Omental fat pad (tissue), 4 donors: Measurements from ENCODE around the gene DIP2C. TPM values are rescaled to one million over a fixed set of nuclear protein-coding genes. Genes with fewer than 3 reads are reported as not detected.

ENCODE experiments used
- ATAC-seq: fragments of 150-250 bp; one replicate; pipeline ENCODE4 v1.9.1; 2016; ENCODE audit warnings: mild to moderate bottlenecking, moderate library complexity; ENCODE audit not compliant: low FRiP score
- DNase-seq: peaks from one replicate; pipeline ENCODE4 v3.0.0-alpha.2; 2019; ENCODE audit warnings: low spot score
- CTCF ChIP-seq, 3 donors: fragments of 450-650 bp; IDR thresholded peaks; one replicate each; pipeline ENCODE4 v1.5.1; 2016 to 2017; ENCODE audit warnings: antibody characterized with exemption in 3 of 3, mild to moderate bottlenecking in 3 of 3, moderate library complexity in 2 of 3
- total RNA-seq, 4 donors: library from RNA; depleted of rRNA; stranded (reverse); fragments of >200 nt; gene quantifications; one replicate each; pipeline ENCODE4 v1.1.0, GENCODE V29; 2016

DIP2C gene
- total RNA-seq, 4 donors from 2014 or later: 19.7 to 56.5 (median 31.1) TPM

DNA sequence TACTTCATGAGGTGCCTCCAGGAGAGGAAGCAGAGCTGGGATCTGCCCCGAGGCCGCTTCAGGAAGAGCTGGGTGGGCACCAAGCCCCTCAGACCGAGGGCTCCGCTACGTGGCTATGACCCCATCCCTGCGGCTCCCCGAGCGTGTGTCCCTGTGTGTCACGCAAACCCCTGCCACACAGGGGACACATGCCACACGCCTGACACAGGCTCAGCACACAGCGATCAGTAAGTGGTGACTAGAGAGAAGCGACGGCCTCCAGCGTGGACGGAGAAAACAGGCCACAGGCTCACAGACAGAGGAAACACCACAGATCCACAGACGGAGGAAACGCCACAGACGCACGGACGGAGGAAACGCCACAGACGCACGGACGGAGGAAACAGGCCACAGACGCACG is 18.5 kb downstream of the DIP2C start:
- no peak for ATAC-seq
- DNase-seq: no peak
- TF ChIP-seq CTCF (IDR thresholded peaks at IDR 0.05): no peak

- ATAC-seq: no peak
- DNase-seq: no peak
- no peak for TF ChIP-seq CTCF (IDR thresholded peaks at IDR 0.05)
Observed at GRCh38 chr10:670038-670437, 19.4 kb downstream of the DIP2C start.

GRCh38 chr10:668786-669485 is 20.5 kb downstream of the DIP2C start:
- ATAC-seq (no peak), DNase-seq (no peak)
- no peak for TF ChIP-seq CTCF (IDR thresholded peaks at IDR 0.05)

DNA sequence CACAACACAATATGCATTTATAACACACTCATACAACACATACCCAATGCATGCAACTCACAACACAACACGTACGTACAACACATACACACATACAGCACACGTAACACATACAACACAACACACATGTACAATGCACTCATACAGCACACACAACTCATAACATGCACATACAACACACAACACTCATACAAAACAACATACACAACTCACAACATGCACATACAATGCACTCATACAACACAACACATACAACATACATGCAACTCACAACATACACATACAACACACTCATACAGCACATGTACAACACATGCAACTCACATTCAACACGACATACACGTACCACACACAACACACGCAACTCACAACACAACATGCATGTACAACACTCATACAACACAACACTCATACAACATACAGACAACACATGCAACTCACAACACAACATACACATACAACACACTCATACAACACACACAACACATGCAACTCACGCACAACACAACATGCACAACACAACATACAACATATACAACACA is 21.8 kb downstream of the DIP2C start:
- no peak for DNase-seq
- no peak for TF ChIP-seq CTCF (IDR thresholded peaks at IDR 0.05)
- no peak for ATAC-seq

- ATAC-seq: no peak
- DNase-seq: no peak
- no peak for TF ChIP-seq CTCF (IDR thresholded peaks at IDR 0.05)
Observed at GRCh38 chr10:667096-667495, 22.4 kb downstream of the DIP2C start.

DNA sequence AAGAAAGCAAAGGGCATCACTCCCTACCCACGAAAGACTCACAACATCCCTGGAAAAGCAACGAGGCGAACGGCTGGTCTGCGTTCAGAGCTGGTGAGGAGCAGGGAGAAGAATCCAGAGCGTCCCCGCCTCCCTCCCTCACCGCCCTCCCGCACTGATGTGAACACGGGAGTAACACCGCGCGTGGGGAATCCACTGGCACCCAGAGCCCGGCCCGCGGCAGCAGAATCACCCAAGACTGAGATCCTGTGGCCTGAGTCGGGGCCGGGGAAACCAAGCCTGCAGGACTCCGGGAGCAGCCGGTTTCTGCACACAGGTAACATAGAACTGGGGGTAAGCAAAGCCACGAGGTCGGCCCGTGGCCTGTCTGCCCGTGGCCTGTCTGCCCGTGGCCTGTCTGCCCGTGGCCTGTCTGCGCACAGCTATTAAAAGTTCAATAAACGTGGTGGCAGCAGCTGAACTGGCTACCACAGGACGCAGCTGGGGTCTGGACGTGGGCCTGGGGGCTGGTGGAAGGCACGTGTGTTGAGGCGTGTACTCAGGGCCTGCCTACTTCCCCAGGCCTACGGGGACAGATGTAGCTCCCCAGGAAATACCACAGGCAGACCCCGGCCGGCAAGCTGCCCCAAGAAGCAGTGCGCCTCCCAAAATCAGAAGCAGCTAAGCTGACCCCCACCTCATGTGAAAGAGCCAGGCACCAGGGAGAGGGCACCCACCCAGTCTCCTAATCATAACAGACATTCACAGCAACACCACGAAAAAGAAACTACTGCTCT is 23.0 kb downstream of the DIP2C start:
- no peak for ATAC-seq
- TF ChIP-seq CTCF (IDR thresholded peaks at IDR 0.05): no peak
- no peak for DNase-seq
